AG04450 (cell line): ENCODE results near the gene CITED1. TPM values are rescaled to one million over a fixed set of nuclear protein-coding genes. Genes with fewer than 3 reads are reported as not detected.
"Not testable (repeated sequence)": the region's sequence is repeated elsewhere in the genome, so short reads cannot be mapped to it uniquely, and the experiment has no call there.

Experiments used
- CTCF ChIA-PET: fragments of 300-600, 350-600 bp; formaldehyde crosslinking; extraction: SDS; loops from one replicate; lab custom pipeline; 2022; ENCODE audit warnings: antibody characterized with exemption, inconsistent platforms; lab: Charles Lee
- POLR2A ChIA-PET: fragments of 350-600 bp; formaldehyde crosslinking; extraction: SDS; loops from one replicate; lab custom pipeline; 2021; ENCODE audit warnings: antibody characterized with exemption, inconsistent platforms; lab: Yijun Ruan, JAX
- DNase-seq: peaks from one replicate; pipeline ENCODE4 v3.0.0-alpha.2; 2011; ENCODE audit warnings: low read depth, low spot score
- H3K27ac ChIP-seq: one replicate; pipeline ENCODE4 v1.5.1; 2012; ENCODE audit warnings: low read depth, low read length, control low read depth
- H3K27me3 ChIP-seq: one replicate; pipeline ENCODE4 v1.6.0; 2012; ENCODE audit warnings: low read length; ENCODE audit not compliant: control insufficient read depth, insufficient read depth
- H3K4me3 ChIP-seq: 2 replicates; pipeline ENCODE4 v1.5.1; 2011; ENCODE audit warnings: mild to moderate bottlenecking, low read depth, low read length, control low read depth
- H3K9me3 ChIP-seq: 2 replicates; pipeline ENCODE4 v1.5.1; 2012; ENCODE audit warnings: low read length; ENCODE audit not compliant: control insufficient read depth, insufficient read depth
- CTCF ChIP-seq: IDR thresholded peaks from 2 replicates; pipeline ENCODE4 v1.5.1; 2011; ENCODE audit warnings: low read depth, low read length, control low read depth, inconsistent platforms
- polyA plus RNA-seq: library from polyadenylated mRNA; depleted of rRNA; stranded (reverse); fragments of >200 nt; gene quantifications from 2 replicates; pipeline ENCODE4 v1.2.3, GENCODE V29; 2011

CITED1 gene
- polyA plus RNA-seq, 1 experiment: 0.12 TPM

GRCh38 chrX:72330131-72330530 is 24.4 kb upstream of the CITED1 start:
- no peak for TF ChIP-seq CTCF
- CTCF ChIA-PET: interaction anchor here (0.7 kb wide), 1 partner anchor 30 kb away, joined by 4 read pairs; no protein-coding TSS in a partner anchor

GRCh38 chrX:72326605-72327300 is 21.0 kb upstream of the CITED1 start:
- Histone ChIP-seq H3K27ac (no peak overlapping the region), H3K4me3 (no peak overlapping the region), H3K9me3 (no peaks in the 10 kb centered on the region; the same call in 1 of the 2 replicates), H3K27me3 (no peaks in the 10 kb centered on the region)
- no peak for DNase-seq
- ChIA-PET CTCF (interaction anchor here (0.7 kb wide), 1 partner anchor 50 kb away, joined by 4 read pairs; the partner anchor contains the start of gene RPS4X), POLR2A (no interaction called here)
- no peak for TF ChIP-seq CTCF

More at GRCh38 chrX:72330131-72330530, 24.4 kb upstream of the CITED1 start:
- POLR2A ChIA-PET: no interaction called here
- no peak overlapping the region for H3K4me3 ChIP-seq
- no peaks in the 10 kb centered on the region for H3K27me3 ChIP-seq
- no peak overlapping the region for H3K27ac ChIP-seq
- no peaks in the 10 kb centered on the region; the same call in 1 of the 2 replicates for H3K9me3 ChIP-seq
- DNase-seq: no peak

DNA sequence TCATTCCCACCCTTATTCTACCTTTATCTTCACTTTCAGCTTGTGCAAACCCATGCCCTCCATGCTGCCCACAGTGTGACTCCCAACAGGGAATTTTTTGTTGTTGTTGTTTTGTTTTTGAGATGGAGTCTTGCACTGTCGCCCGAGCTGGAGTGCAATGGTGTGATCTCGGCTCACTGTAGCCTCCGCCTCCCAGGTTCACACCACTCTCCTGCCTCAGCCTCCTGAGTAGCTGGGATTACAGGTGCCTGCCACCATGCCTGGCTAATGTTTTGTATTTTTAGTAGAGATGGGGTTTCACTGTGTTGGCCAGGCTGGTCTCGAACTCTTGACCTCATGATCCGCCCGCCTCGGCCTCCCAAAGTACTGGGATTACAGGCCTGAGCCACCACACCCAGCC is 13.9 kb upstream of the CITED1 start:
- H3K27ac ChIP-seq, POLR2A ChIA-PET, H3K4me3 ChIP-seq, CTCF ChIA-PET, DNase-seq, H3K27me3 ChIP-seq, H3K9me3 ChIP-seq: not testable (repeated sequence)

- H3K4me3 ChIP-seq: no peak overlapping the region
- POLR2A ChIA-PET: no interaction called here
- H3K27ac ChIP-seq: no peak overlapping the region
- DNase-seq: no peak
- peaks cover 3% of the 10 kb centered on the region for H3K27me3 ChIP-seq
- CTCF ChIA-PET: no interaction called here
- no peaks in the 10 kb centered on the region; the same call in 1 of the 2 replicates for H3K9me3 ChIP-seq
- no peak for TF ChIP-seq CTCF
Measured at GRCh38 chrX:72317139-72317538, 11.4 kb upstream of the CITED1 start.

DNA sequence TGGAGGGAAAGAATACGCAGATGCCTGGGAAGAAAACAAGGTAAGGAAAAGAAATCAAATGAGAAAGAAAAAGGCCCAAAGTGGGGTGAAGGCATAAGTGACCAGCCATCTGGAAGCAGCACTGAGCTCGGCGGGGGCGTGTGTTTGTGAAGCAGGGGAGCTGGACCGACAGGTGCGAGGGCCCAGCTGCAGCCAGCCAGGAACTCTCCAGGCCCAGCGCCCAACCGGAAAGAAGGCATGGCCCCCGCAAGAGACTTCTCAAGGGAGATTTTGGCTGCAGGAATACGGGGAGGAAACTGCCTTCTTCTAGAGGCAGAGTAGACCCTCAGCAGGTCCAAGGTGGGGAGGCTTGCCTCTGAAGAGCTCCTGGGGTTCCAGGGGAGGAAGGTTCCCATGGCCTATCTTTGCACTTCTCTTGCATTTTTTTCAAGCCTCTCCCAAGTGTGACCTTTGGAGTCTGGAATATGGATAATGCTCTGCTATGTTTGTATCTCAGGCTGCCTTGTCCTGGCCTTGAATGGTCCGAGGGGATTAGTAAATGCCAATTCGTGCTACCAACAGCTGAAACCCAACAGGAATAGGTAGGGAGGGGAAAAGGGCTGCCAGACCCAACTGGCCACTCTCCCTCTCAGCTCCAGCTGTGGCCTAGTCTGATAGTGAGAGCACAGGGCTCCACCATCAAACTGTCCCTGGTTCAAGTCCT is 10.8 kb upstream of the CITED1 start:
- no peaks in the 10 kb centered on the region; the same call in 1 of the 2 replicates for H3K9me3 ChIP-seq
- ChIA-PET CTCF (no interaction called here), POLR2A (no interaction called here)
- H3K27ac ChIP-seq: no peak overlapping the region
- no peak overlapping the region for H3K4me3 ChIP-seq
- peaks cover 3% of the 10 kb centered on the region for H3K27me3 ChIP-seq
- TF ChIP-seq CTCF: no peak
- no peak for DNase-seq
